ENCODE results near the gene OTULIN. TPM values are rescaled to one million over a fixed set of nuclear protein-coding genes. Genes with fewer than 3 reads are reported as not detected.

OTULIN gene
- 15.4 and 18.0 TPM in 2 replicates for total RNA-seq

GRCh38 chr5:14664270-14665100 lies at the start of gene OTULIN:
Gene OTULIN (plus strand): TSS chr5:14664718. CDS start chr5:14664826, 108 bp downstream.

Other genes starting within 250 kb of the OTULIN start
- under 0.01 TPM in 2 replicates for gene OTULINL, start 82.9 kb upstream of the OTULIN start, total RNA-seq
- 8.6 and 10.2 TPM in 2 replicates for gene ANKH, start 207.1 kb downstream of the OTULIN start, total RNA-seq

All from endothelial cell of coronary artery (primary cell).